K562 (cell line): ENCODE measurements around the gene TACR2. TPM values are rescaled to one million over a fixed set of nuclear protein-coding genes. Genes with fewer than 3 reads are reported as not detected.

ENCODE experiments used
- BHLHE40 ChIP-seq: IDR thresholded peaks from 2 replicates; pipeline ENCODE4 v1.6.1; 2011; ENCODE audit warnings: low read length, improper control_type of control experiment
- BRD4 ChIP-seq: fragments of 200-600 bp; sonication (generic); IDR thresholded peaks from 2 replicates; pipeline ENCODE4 v1.6.1; 2017; ENCODE audit warnings: inconsistent platforms
- CBFA2T2 ChIP-seq: fragments of 450-650 bp; conservative IDR thresholded peaks from 2 replicates; pipeline ENCODE4 v1.6.1; 2017; ENCODE audit warnings: mild to moderate bottlenecking
- CHD4 ChIP-seq: fragments of 200-600 bp; sonication (generic); IDR thresholded peaks from 3 replicates; pipeline ENCODE4 v1.6.1; 2012; ENCODE audit warnings: low read depth, mild to moderate bottlenecking, mixed read lengths, low read length, inconsistent platforms; ENCODE audit not compliant: insufficient read depth, insufficient replicate concordance, poor library complexity, severe bottlenecking
- CXXC5 ChIP-seq: fragments of 250-450 bp; sonication (Bioruptor Pico); IDR thresholded peaks from 2 replicates; pipeline ENCODE4 v1.8.0; 2022; ENCODE audit warnings: inconsistent platforms, mild to moderate bottlenecking, moderate library complexity
- DACH1 ChIP-seq: fragments of 450-650 bp; IDR thresholded peaks from 2 replicates; pipeline ENCODE4 v1.6.1; 2018; ENCODE audit not compliant: partially characterized antibody
- EGR1 ChIP-seq: fragments of 450-650 bp; conservative IDR thresholded peaks from 2 replicates; pipeline ENCODE4 v1.6.1; 2017; ENCODE audit warnings: mild to moderate bottlenecking
- ELF1 ChIP-seq: fragments of 200-800 bp; sonication (Bioruptor generic); IDR thresholded peaks from 2 replicates; pipeline ENCODE4 v1.6.1; 2016; ENCODE audit warnings: missing genetic modification characterization, missing compliant biosample characterization
- EZH2 ChIP-seq: IDR thresholded peaks from 2 replicates; pipeline ENCODE4 v1.6.1; 2012; ENCODE audit warnings: low read depth, mild to moderate bottlenecking, inconsistent platforms, low read length, borderline replicate concordance
- GABPA ChIP-seq: fragments of 200-800 bp; sonication (Bioruptor generic); conservative IDR thresholded peaks from 2 replicates; pipeline ENCODE4 v1.6.1; 2016; ENCODE audit warnings: low read depth, missing genetic modification characterization, missing compliant biosample characterization
- GABPB2 ChIP-seq: fragments of 250-450 bp; sonication (Bioruptor Pico); conservative IDR thresholded peaks from 2 replicates; pipeline ENCODE4 v1.5.1; 2021; ENCODE audit warnings: mild to moderate bottlenecking
- HDAC3 ChIP-seq: fragments of 450-650 bp; IDR thresholded peaks from 2 replicates; pipeline ENCODE4 v1.6.1; 2018; ENCODE audit warnings: borderline replicate concordance, mild to moderate bottlenecking, moderate library complexity; ENCODE audit not compliant: partially characterized antibody
- KAT7 ChIP-seq: sonication (generic); formaldehyde crosslinking; IDR thresholded peaks from 2 replicates; pipeline ENCODE4 v1.8.0; 2022; ENCODE audit warnings: missing genetic modification reagents, mild to moderate bottlenecking, borderline replicate concordance
- KLF13 ChIP-seq: fragments of 450-650 bp; IDR thresholded peaks from 2 replicates; pipeline ENCODE4 v1.6.1; 2016; ENCODE audit warnings: missing genetic modification characterization, low read depth, mild to moderate bottlenecking, missing compliant biosample characterization, moderate library complexity, borderline replicate concordance
- NCOA4 ChIP-seq: fragments of 450-650 bp; IDR thresholded peaks from 2 replicates; pipeline ENCODE4 v1.6.1; 2018; ENCODE audit warnings: mild to moderate bottlenecking; ENCODE audit not compliant: partially characterized antibody
- NFE2L1 ChIP-seq: fragments of 450-650 bp; IDR thresholded peaks from 2 replicates; pipeline ENCODE4 v1.6.1; 2016; ENCODE audit warnings: missing genetic modification characterization, low read depth, mild to moderate bottlenecking, missing compliant biosample characterization, moderate library complexity, borderline replicate concordance
- NFRKB ChIP-seq: fragments of 450-650 bp; IDR thresholded peaks from 2 replicates; pipeline ENCODE4 v1.6.1; 2016; ENCODE audit warnings: low read depth
- OTX1 ChIP-seq: fragments of 450-650 bp; formaldehyde crosslinking; IDR thresholded peaks from 2 replicates; pipeline ENCODE4 v1.4.0; 2022; ENCODE audit warnings: mild to moderate bottlenecking
- PHF8 ChIP-seq: fragments of 200-600 bp; sonication (generic); IDR thresholded peaks from 2 replicates; pipeline ENCODE4 v1.6.1; 2012; ENCODE audit warnings: mixed run types, mild to moderate bottlenecking, inconsistent platforms, low read length, moderate library complexity, borderline replicate concordance
- POLR3A ChIP-seq: IDR thresholded peaks from 2 replicates; pipeline ENCODE4 v1.6.1; 2011; ENCODE audit warnings: borderline replicate concordance, mild to moderate bottlenecking, moderate library complexity; ENCODE audit not compliant: insufficient read length, insufficient read depth; ENCODE audit errors: extremely low read depth
- RBM15 ChIP-seq: fragments of 200-400 bp; formaldehyde crosslinking; IDR thresholded peaks from 2 replicates; pipeline ENCODE4 v1.6.1; 2018; ENCODE audit warnings: mild to moderate bottlenecking, low read length, moderate library complexity; ENCODE audit not compliant: insufficient read depth
- SMARCE1 ChIP-seq: fragments of 450-650 bp; IDR thresholded peaks from 2 replicates; pipeline ENCODE4 v1.7.1; 2016; ENCODE audit warnings: mild to moderate bottlenecking
- SRF ChIP-seq, 2 experiments: fragments of 250-450, 450-650 bp in 1 of 2; sonication (Bioruptor Pico) in 1 of 2; sonication (generic) in 1 of 2; formaldehyde crosslinking; IDR thresholded peaks; 2 replicates each; pipeline versions ENCODE4 v1.5.0 to v1.5.1; 2020 to 2022; ENCODE audit warnings: mild to moderate bottlenecking in 1 of 2, missing genetic modification reagents in 1 of 2
- TBL1XR1 ChIP-seq, 2 experiments: IDR thresholded peaks; 2 replicates each; pipeline ENCODE4 v1.6.1; 2012; ENCODE audit warnings: improper control_type of control experiment in 2 of 2, low read length in 2 of 2, mild to moderate bottlenecking in 1 of 2
- TCF3 ChIP-seq: sonication (generic); formaldehyde crosslinking; IDR thresholded peaks from 2 replicates; pipeline ENCODE4 v1.4.0; 2020; ENCODE audit warnings: mild to moderate bottlenecking, missing genetic modification reagents
- TEAD2 ChIP-seq: fragments of 450-650 bp; IDR thresholded peaks from 2 replicates; pipeline ENCODE4 v1.6.1; 2016; ENCODE audit warnings: missing genetic modification characterization, control low read depth, missing compliant biosample characterization
- U2AF2 ChIP-seq: fragments of 200-400 bp; formaldehyde crosslinking; optimal IDR thresholded peaks from 2 replicates; pipeline ENCODE3; 2017; ENCODE audit warnings: low read depth, mild to moderate bottlenecking, low read length
- ZNF174 ChIP-seq: fragments of 250-450 bp; sonication (Bioruptor Pico); IDR thresholded peaks from 2 replicates; pipeline ENCODE4 v1.4.0; 2020; ENCODE audit warnings: mild to moderate bottlenecking
- ZNF384 ChIP-seq: IDR thresholded peaks from 2 replicates; pipeline ENCODE4 v1.6.1; 2012; ENCODE audit warnings: low read depth, low read length, improper control_type of control experiment
- ZNF436 ChIP-seq: fragments of 250-450, 450-650 bp; sonication (Bioruptor Pico); formaldehyde crosslinking; IDR thresholded peaks from 2 replicates; pipeline ENCODE4 v1.7.0; 2020; ENCODE audit warnings: mild to moderate bottlenecking
- polyA plus RNA-seq, 8 experiments: library from polyadenylated mRNA; depleted of rRNA in 4 of 8; stranded (reverse) in 5 of 8; unstranded in 3 of 8; fragments of >200 nt; fragmentation: Nextera tagmentation in 2 of 8; fragmentation: Illumina TruSeq in 1 of 8; extraction: Ambion mirVana in 2 of 8; extraction: Trizol in 1 of 8; gene quantifications; 2 replicates each; pipeline versions ENCODE4 v1.2.1 to v1.2.3, GENCODE V29; 2011 to 2014; ENCODE audit warnings: inconsistent platforms in 1 of 8, missing spikeins in 1 of 8
- total RNA-seq, 7 experiments: library from RNA; depleted of rRNA in 6 of 7; stranded (reverse); fragments of >200 nt in 6 of 7; fragmentation: Illumina TruSeq in 2 of 7; extraction: Trizol in 2 of 7; gene quantifications; 2 replicates each; pipeline versions ENCODE4 v1.2.1 to v1.2.3, GENCODE V29; 2011 to 2021; ENCODE audit warnings: low replicate concordance in 1 of 7
- TF ChIP-seq, protein P1 (sequence below): fragments of 450-650 bp; IDR thresholded peaks from 2 replicates; pipeline ENCODE4 v1.6.1; 2016; ENCODE audit warnings: mild to moderate bottlenecking

TACR2 gene
- total and polyA plus RNA-seq, 9 of the 15 experiments (the other 6 are each of a cell fraction or from before 2014, with no cell fraction given), result not detected

DNA sequence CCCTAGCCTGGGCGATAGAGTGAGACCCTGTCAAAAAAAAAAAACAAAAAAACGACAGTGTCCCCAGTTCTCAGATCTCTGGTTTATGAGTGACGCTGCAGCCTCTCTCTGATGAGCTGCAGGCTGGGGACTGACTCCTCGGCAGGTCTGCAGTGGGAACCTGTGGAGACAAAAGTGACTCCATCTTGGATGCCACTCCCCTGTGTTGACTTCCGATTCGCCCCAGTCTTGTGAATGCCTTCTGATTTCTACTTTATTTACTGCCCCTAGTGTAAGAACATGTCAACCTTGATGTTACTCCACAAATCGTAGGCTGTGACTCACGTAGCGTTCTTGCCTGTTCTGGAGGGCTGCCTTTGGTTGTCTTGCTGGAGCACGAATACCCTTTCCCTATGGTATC lies 6.2 kb downstream of the TACR2 start (continued):
- TF ChIP-seq NCOA4, result no peak
- no peak for TF ChIP-seq ELF1 (tag)
- no peak for TF ChIP-seq SRF (CRISPR knock-in tag; IDR thresholded peaks at IDR 0.05)
- TF ChIP-seq KLF13, result no peak
- no peak for TF ChIP-seq GABPA (tag)
- no peak for TF ChIP-seq SMARCE1
- no peak for TF ChIP-seq RBM15
- TF ChIP-seq POLR3A, result no peak
- TF ChIP-seq ZNF384, result no peak
- peak; percentile 50; the same call in 1 of the 2 replicates for TF ChIP-seq OTX1
- no peak for TF ChIP-seq HDAC3
- TF ChIP-seq BRD4, result no peak
- peak; percentile 69 for TF ChIP-seq CXXC5
- no peak for TF ChIP-seq PHF8
- no peak for TF ChIP-seq CHD4
- no peak for TF ChIP-seq GABPB2
- no peak for TF ChIP-seq ZNF436 (CRISPR knock-in tag)
- no peak for TF ChIP-seq CBFA2T2
- no peak for TF ChIP-seq U2AF2
- peak; percentile 72; the same call in 1 of the 2 replicates for TF ChIP-seq TEAD2 (tag)
- no peak for TF ChIP-seq DACH1
- TF ChIP-seq EGR1, result no peak
- TF ChIP-seq NFRKB, result no peak
- no peak for TF ChIP-seq ZNF174 (CRISPR knock-in tag)
- no peak for TF ChIP-seq TCF3
- no peak for TF ChIP-seq BHLHE40
- TF ChIP-seq EZH2, result no peak
- no peak for TF ChIP-seq KAT7 (CRISPR knock-in tag)
- TF ChIP-seq TBL1XR1 (IDR thresholded peaks at IDR 0.05; ENCODE audit: low read length in 2 of 2), result no peak
- 0 out of 2 replicates have a peak, but pooled peaks have one; percentile 25 for TF ChIP-seq NFE2L1
- TF ChIP-seq, protein P1, sequence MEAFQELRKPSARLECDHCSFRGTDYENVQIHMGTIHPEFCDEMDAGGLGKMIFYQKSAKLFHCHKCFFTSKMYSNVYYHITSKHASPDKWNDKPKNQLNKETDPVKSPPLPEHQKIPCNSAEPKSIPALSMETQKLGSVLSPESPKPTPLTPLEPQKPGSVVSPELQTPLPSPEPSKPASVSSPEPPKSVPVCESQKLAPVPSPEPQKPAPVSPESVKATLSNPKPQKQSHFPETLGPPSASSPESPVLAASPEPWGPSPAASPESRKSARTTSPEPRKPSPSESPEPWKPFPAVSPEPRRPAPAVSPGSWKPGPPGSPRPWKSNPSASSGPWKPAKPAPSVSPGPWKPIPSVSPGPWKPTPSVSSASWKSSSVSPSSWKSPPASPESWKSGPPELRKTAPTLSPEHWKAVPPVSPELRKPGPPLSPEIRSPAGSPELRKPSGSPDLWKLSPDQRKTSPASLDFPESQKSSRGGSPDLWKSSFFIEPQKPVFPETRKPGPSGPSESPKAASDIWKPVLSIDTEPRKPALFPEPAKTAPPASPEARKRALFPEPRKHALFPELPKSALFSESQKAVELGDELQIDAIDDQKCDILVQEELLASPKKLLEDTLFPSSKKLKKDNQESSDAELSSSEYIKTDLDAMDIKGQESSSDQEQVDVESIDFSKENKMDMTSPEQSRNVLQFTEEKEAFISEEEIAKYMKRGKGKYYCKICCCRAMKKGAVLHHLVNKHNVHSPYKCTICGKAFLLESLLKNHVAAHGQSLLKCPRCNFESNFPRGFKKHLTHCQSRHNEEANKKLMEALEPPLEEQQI, result no peak
